Left lung (tissue), 10 donors: ENCODE results near the gene LTBP1. TPM values are rescaled to one million over a fixed set of nuclear protein-coding genes. Genes with fewer than 3 reads are reported as not detected.

Experiments used
- ATAC-seq: fragments of 200-7000 bp; cut with Tn5 transposase; one replicate; pipeline ENCODE4 v1.9.1; 2020; ENCODE audit warnings: moderate library complexity
- DNase-seq, 4 donors: peaks; one replicate each; pipeline ENCODE4 v3.0.0-alpha.2; 2013 to 2020
- H3K27ac ChIP-seq, 2 donors: fragments of 200-600 bp; sonication (generic) in 1 of 2; one replicate each; pipeline versions ENCODE4 v1.5.0 to v1.8.0; 2020 to 2021
- H3K27me3 ChIP-seq, 2 donors: fragments of 200-600 bp; sonication (generic) in 1 of 2; one replicate each; pipeline versions ENCODE4 v1.5.0 to v1.8.0; 2020 to 2021
- H3K36me3 ChIP-seq, 2 donors: fragments of 200-600 bp; sonication (generic) in 1 of 2; one replicate each; pipeline versions ENCODE4 v1.5.0 to v1.8.0; 2020 to 2021
- H3K4me1 ChIP-seq, 2 donors: fragments of 200-600 bp; one replicate each; pipeline ENCODE4 v1.8.0; 2021
- H3K4me3 ChIP-seq, 2 donors: fragments of 200-600 bp; sonication (generic) in 1 of 2; one replicate each; pipeline versions ENCODE4 v1.5.0 to v1.8.0; 2020 to 2021; ENCODE audit warnings: mild to moderate bottlenecking in 1 of 2
- H3K9me3 ChIP-seq, 2 donors: fragments of 200-600 bp; sonication (generic) in 1 of 2; one replicate each; pipeline versions ENCODE4 v1.5.0 to v1.8.0; 2020 to 2021
- intact Hi-C, 2 donors: fragments of 100-400 bp; cut with DNase I; formaldehyde crosslinking; loops; one replicate each; pipeline versions ENCODE4 v1.11.2 to v1.14.2; 2022
- polyA plus RNA-seq, 6 donors: library from polyadenylated mRNA; unstranded; fragments of 120-200 nt; gene quantifications; one replicate each; pipeline ENCODE4 v1.2.1, GENCODE V29; 2013; ENCODE audit not compliant: insufficient read length in 6 of 6
- total RNA-seq, 2 donors: library from RNA; stranded (reverse); fragmentation: NEBNext Ultra II Directional; extraction: Animal tissue kit (Norgen Biotek cat#: 25700); gene quantifications; one replicate each; pipeline ENCODE4 v1.2.1, GENCODE V29; 2021
- TF ChIP-seq, protein P1 (sequence below), 2 donors: fragments of 200-600 bp; sonication (generic) in 1 of 2; IDR thresholded peaks; one replicate each; pipeline versions ENCODE4 v1.5.0 to v1.8.0; 2021; ENCODE audit warnings: antibody characterized with exemption in 2 of 2
- donor health status: DM: no; HTN: yes; CAD: no.
- donor health status: DM: no; HTN: no; CAD: no.

Gene LTBP1
- total and polyA plus RNA-seq, 8 donors, result 35.4 to 81.2 (median 50.9) TPM

DNA sequence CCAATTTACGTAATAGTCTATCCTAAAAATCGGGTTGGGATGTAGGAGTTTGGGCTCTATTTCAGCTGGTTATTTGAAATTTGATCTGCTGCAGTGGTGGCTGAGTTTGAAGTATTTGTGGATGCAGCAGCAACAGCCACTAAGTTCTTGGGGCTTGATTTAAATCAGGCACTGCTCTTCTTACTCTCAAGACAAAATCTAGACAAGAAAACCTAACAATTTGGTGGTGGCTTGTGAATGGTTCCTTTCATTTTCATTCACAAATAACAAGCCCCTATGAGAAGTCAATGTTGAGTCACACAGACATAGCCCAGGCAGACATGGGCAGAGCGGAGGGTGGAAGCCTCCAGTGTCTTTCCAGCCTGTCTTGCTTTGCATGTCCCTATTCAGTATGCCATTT lies 199.3 kb downstream of the LTBP1 start:
- DNase-seq (no peak), ATAC-seq (no peak)
- TF ChIP-seq, protein P1, sequence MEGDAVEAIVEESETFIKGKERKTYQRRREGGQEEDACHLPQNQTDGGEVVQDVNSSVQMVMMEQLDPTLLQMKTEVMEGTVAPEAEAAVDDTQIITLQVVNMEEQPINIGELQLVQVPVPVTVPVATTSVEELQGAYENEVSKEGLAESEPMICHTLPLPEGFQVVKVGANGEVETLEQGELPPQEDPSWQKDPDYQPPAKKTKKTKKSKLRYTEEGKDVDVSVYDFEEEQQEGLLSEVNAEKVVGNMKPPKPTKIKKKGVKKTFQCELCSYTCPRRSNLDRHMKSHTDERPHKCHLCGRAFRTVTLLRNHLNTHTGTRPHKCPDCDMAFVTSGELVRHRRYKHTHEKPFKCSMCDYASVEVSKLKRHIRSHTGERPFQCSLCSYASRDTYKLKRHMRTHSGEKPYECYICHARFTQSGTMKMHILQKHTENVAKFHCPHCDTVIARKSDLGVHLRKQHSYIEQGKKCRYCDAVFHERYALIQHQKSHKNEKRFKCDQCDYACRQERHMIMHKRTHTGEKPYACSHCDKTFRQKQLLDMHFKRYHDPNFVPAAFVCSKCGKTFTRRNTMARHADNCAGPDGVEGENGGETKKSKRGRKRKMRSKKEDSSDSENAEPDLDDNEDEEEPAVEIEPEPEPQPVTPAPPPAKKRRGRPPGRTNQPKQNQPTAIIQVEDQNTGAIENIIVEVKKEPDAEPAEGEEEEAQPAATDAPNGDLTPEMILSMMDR (IDR thresholded peaks at IDR 0.05), result no peak
- H3K27me3 ChIP-seq, result no peaks in the 10 kb centered on the region
- H3K36me3 ChIP-seq, result no peaks in the 10 kb centered on the region
- H3K4me3 ChIP-seq, result no peak overlapping the region
- no peaks in the 10 kb centered on the region for H3K4me1 ChIP-seq
- no peaks in the 10 kb centered on the region for H3K9me3 ChIP-seq
- intact Hi-C loops, result no loop called here
- peak overlapping the region in 1 of 2 donors; percentile 17 for H3K27ac ChIP-seq

GRCh38 chr2:33153008-33153407 lies 206.3 kb downstream of the LTBP1 start:
- ATAC-seq (no peak), DNase-seq (no peak)
- Histone ChIP-seq H3K27ac (no peak overlapping the region), H3K9me3 (no peaks in the 10 kb centered on the region), H3K36me3 (no peaks in the 10 kb centered on the region), H3K27me3 (no peaks in the 10 kb centered on the region), H3K4me1 (no peaks in the 10 kb centered on the region), H3K4me3 (no peak overlapping the region)
- intact Hi-C loops, result no loop called here
- TF ChIP-seq, protein P1 (IDR thresholded peaks at IDR 0.05), result no peak

DNA sequence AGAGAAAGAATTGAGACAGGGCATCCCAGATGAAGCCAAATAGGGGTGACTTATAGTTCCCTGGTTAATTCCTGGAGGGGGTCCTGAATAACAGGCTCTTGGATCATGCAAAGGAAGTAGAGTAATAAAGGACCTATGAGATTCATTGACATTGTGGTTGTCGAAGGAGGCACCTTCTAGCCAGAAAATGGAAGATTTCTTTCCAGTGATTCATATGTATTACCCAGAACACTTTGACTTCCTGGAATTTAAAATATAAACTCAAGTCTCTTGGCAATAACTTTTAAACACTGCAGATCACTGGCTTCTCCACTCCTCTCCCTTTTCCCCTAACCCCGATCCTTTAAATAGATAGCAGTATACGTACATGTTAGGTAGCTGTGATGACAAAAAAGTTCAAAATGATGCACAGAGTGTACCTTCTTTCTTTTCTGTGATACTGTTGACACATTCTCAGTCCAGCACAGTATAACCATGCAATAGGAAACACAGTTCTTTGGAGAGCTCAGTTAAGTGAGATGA lies 211.8 kb downstream of the LTBP1 start:
- intact Hi-C loops, result no loop called here
- ATAC-seq (peak; percentile 56), DNase-seq (no peak)
- Histone ChIP-seq H3K36me3 (no peaks in the 10 kb centered on the region), H3K27ac (peak overlapping the region; percentile 8 to 15), H3K4me1 (peaks cover 0 to 4% of the 10 kb centered on the region in 2 donors), H3K4me3 (no peak overlapping the region), H3K9me3 (no peaks in the 10 kb centered on the region), H3K27me3 (no peaks in the 10 kb centered on the region)
- TF ChIP-seq, protein P1 (IDR thresholded peaks at IDR 0.05), result no peak

DNA sequence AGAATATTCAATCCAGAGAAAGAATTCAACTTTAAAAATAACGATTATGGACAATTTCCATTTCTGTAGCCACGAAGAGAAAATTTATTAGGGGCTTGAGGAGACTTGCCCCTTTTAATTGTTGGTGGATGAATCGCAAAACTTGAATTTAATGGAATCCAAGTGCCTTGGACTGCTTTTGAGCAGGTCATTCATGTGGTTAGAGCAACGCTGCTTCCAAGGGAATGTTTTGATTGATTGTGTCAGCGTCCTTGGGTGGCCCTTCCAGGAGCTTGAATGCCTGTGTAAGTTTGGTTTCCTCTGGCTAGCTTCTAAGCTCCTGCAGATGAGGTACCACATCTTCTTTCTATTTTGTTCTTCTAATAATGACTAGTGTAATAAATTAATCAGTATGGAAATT lies 213.4 kb downstream of the LTBP1 start:
- TF ChIP-seq, protein P1 (IDR thresholded peaks at IDR 0.05), result no peak
- intact Hi-C loops, result loop anchor here in 1 of 2 donors (10.0 kb wide), 1 partner anchor 55 kb away; no protein-coding TSS in a partner anchor
- no peaks in the 10 kb centered on the region for H3K36me3 ChIP-seq
- H3K4me3 ChIP-seq, result no peak overlapping the region
- H3K27ac ChIP-seq, result no peak overlapping the region
- no peaks in the 10 kb centered on the region for H3K9me3 ChIP-seq
- no peaks in the 10 kb centered on the region for H3K27me3 ChIP-seq
- peaks cover 0 to 4% of the 10 kb centered on the region in 2 donors for H3K4me1 ChIP-seq
- DNase-seq, result no peak
- no peak for ATAC-seq

DNA sequence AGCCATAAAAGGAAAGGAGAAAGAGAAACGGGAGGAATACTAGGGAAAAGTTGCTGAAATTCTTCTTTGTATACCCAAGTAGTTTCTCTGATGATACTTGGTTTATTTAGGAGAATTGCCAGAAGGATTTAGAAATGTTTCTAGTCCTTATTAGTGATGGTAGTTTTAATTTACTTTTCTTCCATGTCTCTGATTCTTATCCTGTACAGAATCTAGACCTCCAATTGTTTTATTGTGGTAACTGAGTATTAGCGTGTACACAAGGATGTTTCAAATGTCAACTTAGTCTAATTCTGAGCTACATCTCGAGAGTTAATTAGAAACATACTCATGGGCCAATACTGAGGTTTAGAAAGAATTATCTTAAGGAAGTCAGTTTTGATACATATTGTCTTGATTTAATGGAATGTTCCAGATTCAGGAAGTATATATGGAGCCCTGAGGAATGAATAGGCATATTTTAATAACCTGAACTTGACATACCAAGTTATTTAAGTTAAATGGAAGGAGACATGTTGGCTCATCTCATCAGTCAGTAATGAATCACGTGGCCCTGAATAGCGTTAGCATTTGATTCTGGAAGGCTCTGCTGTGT lies 219.6 kb downstream of the LTBP1 start:
- no peak overlapping the region for H3K4me3 ChIP-seq
- no peak overlapping the region for H3K27ac ChIP-seq
- no peaks in the 10 kb centered on the region for H3K36me3 ChIP-seq
- no peak for DNase-seq
- TF ChIP-seq, protein P1 (IDR thresholded peaks at IDR 0.05), result no peak
- no peaks in the 10 kb centered on the region for H3K4me1 ChIP-seq
- intact Hi-C loops, result loop anchor here in 1 of 2 donors (10.0 kb wide), 1 partner anchor 48 kb away; no protein-coding TSS in a partner anchor
- no peaks in the 10 kb centered on the region for H3K9me3 ChIP-seq
- H3K27me3 ChIP-seq, result no peaks in the 10 kb centered on the region
- no peak for ATAC-seq
